Endothelial cell (in vitro differentiated cells): ENCODE results near the gene GOLT1A. TPM values are rescaled to one million over a fixed set of nuclear protein-coding genes. Genes with fewer than 3 reads are reported as not detected.

Experiments
- DNase-seq: peaks from one replicate; pipeline ENCODE4 v3.0.0; 2021; ENCODE audit warnings: low spot score
- H3K27ac Mint-ChIP-seq: one replicate; pipeline ENCODE4 v1.8.0; 2021; ENCODE audit warnings: mixed read lengths, inconsistent platforms; ENCODE audit not compliant: unreplicated experiment
- H3K27me3 Mint-ChIP-seq: one replicate; pipeline ENCODE4 v1.8.0; 2021; ENCODE audit warnings: mild to moderate bottlenecking, moderate library complexity, mixed read lengths, inconsistent platforms; ENCODE audit not compliant: unreplicated experiment
- H3K36me3 Mint-ChIP-seq: one replicate; pipeline ENCODE4 v1.8.0; 2021; ENCODE audit warnings: mild to moderate bottlenecking, low read depth, mixed read lengths, inconsistent platforms; ENCODE audit not compliant: unreplicated experiment
- H3K4me1 Mint-ChIP-seq: one replicate; pipeline ENCODE4 v1.8.0; 2021; ENCODE audit warnings: mild to moderate bottlenecking, mixed read lengths, inconsistent platforms; ENCODE audit not compliant: unreplicated experiment
- H3K4me3 Mint-ChIP-seq: one replicate; pipeline ENCODE4 v1.8.0; 2021; ENCODE audit warnings: mild to moderate bottlenecking, mixed read lengths, inconsistent platforms; ENCODE audit not compliant: unreplicated experiment
- H3K9me3 Mint-ChIP-seq: one replicate; pipeline ENCODE4 v1.8.0; 2021; ENCODE audit warnings: mixed read lengths, inconsistent platforms; ENCODE audit not compliant: unreplicated experiment
- CTCF ChIP-seq: fragments of 200-600 bp; sonication (generic); IDR thresholded peaks from one replicate; pipeline ENCODE4 v1.5.0; 2021; ENCODE audit warnings: antibody characterized with exemption; ENCODE audit not compliant: unreplicated experiment
- total RNA-seq: library from RNA; stranded (reverse); fragmentation: NEBNext Ultra II Directional; extraction: Animal tissue kit (Norgen Biotek cat#: 25700); gene quantifications from one replicate; pipeline ENCODE4 v1.2.1, GENCODE V29; 2021; ENCODE audit not compliant: unreplicated experiment

GOLT1A gene
- total RNA-seq, 1 donor from 2014 or later, result 0.51 TPM

DNA sequence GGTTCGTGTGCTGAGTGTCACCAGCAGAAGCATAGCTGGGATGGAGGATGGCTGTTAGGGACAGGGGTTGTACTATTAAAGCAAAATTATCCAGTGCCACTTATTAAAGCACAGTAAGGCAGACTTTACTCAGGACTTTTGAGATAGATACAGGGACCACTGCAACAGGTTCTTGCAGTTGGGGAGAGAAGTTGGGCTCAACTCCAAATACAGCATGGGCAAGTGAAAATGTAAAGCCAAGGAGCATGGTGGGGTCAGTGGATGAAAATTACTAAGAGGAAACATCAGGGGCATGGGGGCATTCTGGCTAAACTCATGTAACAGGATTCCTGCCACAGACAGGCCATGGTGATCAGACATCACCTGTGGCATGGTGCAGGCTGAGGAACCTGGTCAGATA lies 32.7 kb downstream of the GOLT1A start:
- TF ChIP-seq CTCF, result no peak
- no peak overlapping the region for H3K27ac Mint-ChIP-seq
- no peak overlapping the region for H3K4me3 Mint-ChIP-seq
- no peak for DNase-seq
- H3K27me3 Mint-ChIP-seq, result peaks cover 2% of the 10 kb centered on the region
- H3K4me1 Mint-ChIP-seq, result no peaks in the 10 kb centered on the region
- no peaks in the 10 kb centered on the region for H3K9me3 Mint-ChIP-seq
- no peaks in the 10 kb centered on the region for H3K36me3 Mint-ChIP-seq

DNA sequence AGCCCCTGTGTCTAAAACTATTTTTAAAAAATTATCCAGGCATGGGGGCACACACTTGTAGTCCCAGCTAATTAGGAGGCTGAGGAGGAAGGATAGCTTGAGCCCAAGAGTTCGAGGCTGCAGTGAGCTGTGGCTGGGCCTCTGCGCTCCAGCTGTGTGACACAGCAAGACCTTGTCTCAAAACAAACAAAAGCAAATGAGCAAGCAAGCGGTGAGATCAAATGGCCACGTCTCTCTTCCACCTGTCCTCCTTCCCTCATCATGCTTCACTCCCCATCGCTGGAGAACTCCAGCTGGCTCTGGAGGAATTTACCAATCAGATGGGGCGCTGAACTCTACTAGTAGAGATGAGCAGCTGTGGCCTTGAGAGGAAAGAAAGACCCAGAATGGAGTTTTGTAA lies 33.7 kb downstream of the GOLT1A start:
- no peaks in the 10 kb centered on the region for H3K36me3 Mint-ChIP-seq
- H3K27me3 Mint-ChIP-seq, result peaks cover 2% of the 10 kb centered on the region
- no peak for TF ChIP-seq CTCF
- DNase-seq, result no peak
- no peaks in the 10 kb centered on the region for H3K9me3 Mint-ChIP-seq
- H3K27ac Mint-ChIP-seq, result no peak overlapping the region
- no peak overlapping the region for H3K4me3 Mint-ChIP-seq
- no peaks in the 10 kb centered on the region for H3K4me1 Mint-ChIP-seq

DNA sequence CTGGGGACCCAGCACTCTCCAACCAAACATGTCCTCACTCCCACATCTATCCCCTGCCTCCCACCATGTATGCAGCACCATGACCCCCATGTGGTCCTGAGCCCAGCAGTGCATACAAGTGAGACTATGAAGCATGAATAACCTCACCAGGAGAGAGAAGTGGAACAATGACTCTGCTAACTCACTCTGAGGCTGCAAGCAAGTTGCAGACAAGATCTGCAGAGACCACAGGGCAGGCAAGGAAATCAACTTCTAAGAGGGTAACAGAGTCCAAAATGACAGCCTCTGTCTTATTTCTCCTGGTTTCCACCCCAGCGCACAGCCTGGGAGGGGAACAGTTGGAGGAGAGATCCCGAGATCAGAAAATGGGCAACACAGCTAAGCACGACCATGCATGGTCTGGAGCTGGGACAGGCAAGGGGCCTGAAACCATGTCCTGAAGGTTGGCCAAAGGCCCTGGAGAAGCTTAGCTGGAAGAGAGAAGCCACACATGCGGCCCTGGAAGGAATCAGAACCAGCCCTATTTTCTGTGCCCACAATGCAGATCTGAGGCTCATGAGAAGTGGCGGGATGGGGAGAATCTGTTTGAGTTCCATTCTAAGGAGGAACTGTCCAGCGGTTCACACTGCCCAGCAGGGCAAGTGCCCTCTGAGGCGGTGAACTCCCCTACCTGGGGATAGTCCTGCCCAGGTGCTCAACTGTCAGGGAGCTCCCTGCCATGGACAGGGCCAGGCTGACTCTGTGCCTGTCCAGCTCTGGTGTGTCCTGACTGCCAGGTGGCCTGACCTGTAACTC lies 35.1 kb downstream of the GOLT1A start:
- no peak for DNase-seq
- H3K27ac Mint-ChIP-seq, result no peak overlapping the region

GRCh38 chr1:204177133-204177532 lies 36.7 kb downstream of the GOLT1A start:
- H3K4me1 Mint-ChIP-seq, result no peaks in the 10 kb centered on the region
- no peaks in the 10 kb centered on the region for H3K9me3 Mint-ChIP-seq
- TF ChIP-seq CTCF, result no peak
- no peaks in the 10 kb centered on the region for H3K36me3 Mint-ChIP-seq
- H3K27ac Mint-ChIP-seq, result no peak overlapping the region
- no peaks in the 10 kb centered on the region for H3K27me3 Mint-ChIP-seq
- DNase-seq, result no peak
- H3K4me3 Mint-ChIP-seq, result no peak overlapping the region

More for the DNA sequence above, 35.1 kb downstream of the GOLT1A start:
- Mint-ChIP-seq H3K4me3 (no peak overlapping the region), H3K4me1 (no peaks in the 10 kb centered on the region), H3K27me3 (no peaks in the 10 kb centered on the region), H3K9me3 (no peaks in the 10 kb centered on the region), H3K36me3 (no peaks in the 10 kb centered on the region)
- TF ChIP-seq CTCF, result no peak

- Mint-ChIP-seq H3K4me1 (no peaks in the 10 kb centered on the region), H3K4me3 (no peak overlapping the region), H3K36me3 (no peaks in the 10 kb centered on the region), H3K9me3 (no peaks in the 10 kb centered on the region), H3K27ac (no peak overlapping the region), H3K27me3 (no peaks in the 10 kb centered on the region)
- DNase-seq, result no peak
- TF ChIP-seq CTCF, result no peak
Measured at GRCh38 chr1:204176049-204176448, 37.7 kb downstream of the GOLT1A start.
